Pancreas (tissue), 10 donors: ENCODE data around the gene ACYP1. TPM values are rescaled to one million over a fixed set of nuclear protein-coding genes. Genes with fewer than 3 reads are reported as not detected.
A peak's percentile ranks its signal among the peaks of the same experiment; 100 is the strongest.

Experiments
- ATAC-seq, 4 donors: fragments of 200-7000 bp; cut with Tn5 transposase; one replicate each; pipeline versions ENCODE4 v1.8.0 to v1.9.1; 2020; ENCODE audit warnings: mild to moderate bottlenecking in 4 of 4, moderate library complexity in 4 of 4
- DNase-seq, 6 donors: peaks; one replicate each; pipeline ENCODE4 v3.0.0-alpha.2; 2020
- FAIRE-seq: peaks from 2 replicates; lab custom pipeline; 2012; peaks lifted over from hg19 to GRCh38; lab: Jason Lieb, UNC
- H3K27ac ChIP-seq, 4 donors: fragments of 200-600 bp; sonication (generic); 1 replicate in 3 of 4; 2 replicates in 1 of 4; pipeline versions ENCODE4 v1.5.0 to v1.8.0; 2020
- H3K27me3 ChIP-seq, 4 donors: fragments of 200-600 bp; one replicate each; pipeline ENCODE4 v1.8.0; 2021
- H3K36me3 ChIP-seq, 3 donors: fragments of 200-600 bp; sonication (generic) in 1 of 3; one replicate each; pipeline versions ENCODE4 v1.5.0 to v1.8.0; 2020 to 2021
- H3K4me1 ChIP-seq, 3 donors: fragments of 200-600 bp; one replicate each; pipeline ENCODE4 v1.8.0; 2021
- H3K4me3 ChIP-seq, 4 donors: fragments of 200-600 bp; sonication (generic) in 2 of 4; one replicate each; pipeline versions ENCODE4 v1.5.0 to v1.8.0; 2020 to 2021
- H3K9me3 ChIP-seq, 4 donors: fragments of 200-600 bp; one replicate each; pipeline ENCODE4 v1.8.0; 2021
- CTCF ChIP-seq, 4 donors: fragments of 200-600 bp; sonication (generic) in 3 of 4; IDR thresholded peaks; one replicate each; pipeline versions ENCODE4 v1.5.0 to v1.8.0; 2021; ENCODE audit warnings: antibody characterized with exemption in 4 of 4
- WGBS, 2 donors: extraction: QIAGEN DNeasy Blood & Tissue Kit; methylation state at CpG; one replicate each; pipeline ENCODE4 v1.1.7; 2013; 5-methylcytosine and 5-hydroxymethylcytosine counted together
- intact Hi-C, 3 donors: fragments of 100-400 bp; cut with DNase I; formaldehyde crosslinking; loops; one replicate each; pipeline versions ENCODE4 v1.11.1 to v1.14.2; 2022
- polyA plus RNA-seq, 2 donors: library from polyadenylated mRNA; stranded (reverse); fragments of 200-250 nt; gene quantifications; one replicate each; pipeline ENCODE4 v1.2.3, GENCODE V29; 2013
- total RNA-seq, 6 donors: library from RNA; stranded (reverse); fragmentation: NEBNext Ultra II Directional in 4 of 6; extraction: Animal tissue kit (Norgen Biotek cat#: 25700) in 4 of 6; gene quantifications; one replicate each; pipeline versions ENCODE4 v1.2.1 to v1.2.4, GENCODE V29; 2021 to 2023
- donor health status: healthy with polysubstance abuse.
- donor health status: DM: no; HTN: no; CAD: no; lungs with moderate emphysema.
- donor health status: DM: no; HTN: no; CAD: no.
- donor health status: control.
- donor health status: control.
- donor health status: Bipolar disorder and iron deficiency.
- donor health status: DM: yes; HTN: yes; CAD: no.
- donor health status: DM: no; HTN: no; CAD: no.
- donor health status: DM: no; HTN: no; CAD: no.
- donor health status: DM: yes; HTN: yes; CAD: no.

The ACYP1 gene
- total and polyA plus RNA-seq, 8 donors, result 2.9 to 17.4 (median 5.6) TPM

DNA sequence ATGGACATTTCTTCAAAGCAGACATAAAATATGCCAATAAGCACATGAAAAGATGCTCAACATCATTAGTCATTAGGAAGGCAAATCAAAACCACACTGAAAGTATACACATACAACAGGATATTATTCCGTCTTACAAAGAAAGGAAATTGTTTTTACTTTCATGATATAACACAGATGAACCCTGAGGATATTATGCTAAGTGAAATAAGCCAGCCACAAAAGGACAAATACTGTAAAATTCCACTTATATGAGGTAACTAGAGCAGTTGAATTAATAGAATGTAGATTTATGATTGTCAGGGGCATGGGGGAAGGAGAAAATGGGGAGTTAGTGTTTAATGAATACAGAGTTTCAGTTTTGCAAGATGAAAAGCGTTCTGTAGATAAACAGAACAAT, 4.2 kb downstream of the ACYP1 start:
- TF ChIP-seq CTCF (IDR thresholded peaks at IDR 0.05), result no peak
- Histone ChIP-seq H3K4me3 (no peak overlapping the region), H3K27me3 (no peaks in the 10 kb centered on the region), H3K9me3 (no peaks in the 10 kb centered on the region), H3K27ac (no peak overlapping the region), H3K36me3 (no peaks in the 10 kb centered on the region), H3K4me1 (peaks cover 0 to 12% (median 4%) of the 10 kb centered on the region in 3 donors)
- 82 to 88% methylated on average over 2 of the region's 2 CpGs for WGBS, 2 donors
- DNase-seq, result no peak
- ATAC-seq, result no peak
- no peak for FAIRE-seq
- intact Hi-C loops, result no loop called here

GRCh38 chr14:75054421-75054820, 9.4 kb downstream of the ACYP1 start:
- no peaks in the 10 kb centered on the region for H3K36me3 ChIP-seq
- 43 to 64% methylated on average over 1 of the region's 1 CpG for WGBS, 2 donors
- no peak overlapping the region for H3K27ac ChIP-seq
- no peaks in the 10 kb centered on the region for H3K9me3 ChIP-seq
- no peak for TF ChIP-seq CTCF (IDR thresholded peaks at IDR 0.05)
- intact Hi-C loops, result no loop called here
- H3K4me3 ChIP-seq, result no peak overlapping the region
- FAIRE-seq, result no peak
- ATAC-seq, result no peak
- no peaks in the 10 kb centered on the region for H3K27me3 ChIP-seq
- H3K4me1 ChIP-seq, result peaks cover 0 to 13% (median 8%) of the 10 kb centered on the region in 3 donors
- no peak for DNase-seq

DNA sequence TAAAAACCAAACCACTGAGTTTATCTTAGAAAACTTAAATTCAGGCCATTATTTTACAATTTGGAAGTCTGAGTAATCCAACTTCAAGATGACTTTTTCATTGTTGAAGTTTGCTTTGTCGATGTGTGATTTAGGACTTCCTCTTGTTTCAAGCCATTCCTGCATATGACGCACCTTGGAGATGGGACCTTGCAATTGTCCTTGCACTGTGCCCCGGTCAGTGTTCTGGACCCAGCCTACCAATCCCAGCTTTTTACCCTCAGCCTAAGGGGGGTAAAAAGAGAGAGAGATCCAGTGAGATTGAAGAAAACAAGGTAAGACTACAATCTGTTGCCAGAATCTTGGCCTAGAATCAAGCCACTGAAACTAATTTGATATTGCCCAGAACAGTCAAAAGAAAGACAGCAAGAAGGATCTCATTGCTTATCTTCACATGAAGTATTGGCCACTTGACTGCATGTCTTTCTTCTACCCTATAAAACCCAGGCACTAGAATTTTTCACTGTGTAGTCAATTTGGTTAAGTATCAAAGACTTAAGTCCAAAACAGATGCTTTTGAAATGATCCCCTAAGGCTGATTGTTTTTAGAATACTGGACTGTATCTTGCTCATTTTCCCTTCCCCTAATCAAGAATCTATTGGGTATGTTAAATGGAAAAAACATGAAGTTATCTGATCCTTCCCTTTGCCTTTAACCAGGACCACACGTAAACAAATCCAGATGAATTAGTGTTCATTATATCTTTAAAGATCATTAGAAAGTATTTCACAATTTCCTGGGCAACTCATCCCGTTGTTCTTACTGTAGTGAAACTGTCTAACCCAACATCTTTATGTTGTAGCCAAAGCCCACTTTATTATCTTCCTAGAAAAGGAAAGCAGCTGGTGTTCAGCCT, 10.2 kb downstream of the ACYP1 start:
- H3K9me3 ChIP-seq, result no peaks in the 10 kb centered on the region
- FAIRE-seq (no peak), DNase-seq (no peak), ATAC-seq (no peak)
- TF ChIP-seq CTCF (IDR thresholded peaks at IDR 0.05), result no peak
- no peaks in the 10 kb centered on the region for H3K27me3 ChIP-seq
- H3K27ac ChIP-seq, result no peak overlapping the region
- H3K4me3 ChIP-seq, result no peak overlapping the region
- peaks cover 0 to 13% (median 8%) of the 10 kb centered on the region in 3 donors for H3K4me1 ChIP-seq
- WGBS, 2 donors, result 64 to 70% methylated on average over 5 of the region's 5 CpGs
- no peaks in the 10 kb centered on the region for H3K36me3 ChIP-seq
- intact Hi-C loops, result no loop called here

- Histone ChIP-seq H3K36me3 (no peaks in the 10 kb centered on the region), H3K27me3 (no peaks in the 10 kb centered on the region), H3K4me1 (peaks cover 0 to 13% (median 8%) of the 10 kb centered on the region in 3 donors), H3K4me3 (peak overlapping the region; percentile 55 to 73 (median 64)), H3K9me3 (no peaks in the 10 kb centered on the region), H3K27ac (peak overlapping the region; percentile 88 to 94 (median 92))
- DNase-seq (no peak), FAIRE-seq (no peak), ATAC-seq (no peak)
- no peak for TF ChIP-seq CTCF (IDR thresholded peaks at IDR 0.05)
- intact Hi-C loops, result no loop called here
- WGBS, 2 donors, result 18 to 23% methylated on average over 5 of the region's 5 CpGs
These were observed 12.3 kb downstream of the ACYP1 start for GRCh38 chr14:75051556-75051899.
